ENCODE results near the gene PKD1L1.
"Not testable (repeated sequence)": the region's sequence is repeated elsewhere in the genome, so short reads cannot be mapped to it uniquely, and the experiment has no call there.

The PKD1L1 gene

GRCh38 chr7:47795126-47795525, 153.1 kb downstream of the PKD1L1 start:
- DNase-seq = not testable (repeated sequence)

- no peak for DNase-seq
These were observed 154.2 kb downstream of the PKD1L1 start for GRCh38 chr7:47794016-47794415.

GRCh38 chr7:47793186-47793585, 155.1 kb downstream of the PKD1L1 start:
- not testable (repeated sequence) for DNase-seq

- DNase-seq = peak in 1 of 51 donors; percentile 13
These were observed 155.6 kb downstream of the PKD1L1 start for GRCh38 chr7:47792521-47793121.

GRCh38 chr7:47791682-47792081, 156.6 kb downstream of the PKD1L1 start:
- DNase-seq = no peak

- no peak for DNase-seq
These were observed 160.2 kb downstream of the PKD1L1 start for GRCh38 chr7:47788083-47788482.

- DNase-seq = no peak
These were observed 160.8 kb downstream of the PKD1L1 start for GRCh38 chr7:47787249-47788069.

GRCh38 chr7:47786557-47787248, 161.6 kb downstream of the PKD1L1 start:
- DNase-seq = peak in 8 of 51 donors; percentile 6 to 81 (median 26)

- DNase-seq = no peak
These were observed 162.2 kb downstream of the PKD1L1 start for GRCh38 chr7:47785923-47786556.

- DNase-seq = no peak
These were observed 164.6 kb downstream of the PKD1L1 start for GRCh38 chr7:47783456-47784223.

GRCh38 chr7:47782792-47783191, 165.5 kb downstream of the PKD1L1 start:
- DNase-seq = no peak

GRCh38 chr7:47782022-47782421, 166.2 kb downstream of the PKD1L1 start:
- no peak for DNase-seq

- DNase-seq = no peak
These were observed 167.7 kb downstream of the PKD1L1 start for GRCh38 chr7:47780555-47780954.

GRCh38 chr7:47779341-47779771, 168.9 kb downstream of the PKD1L1 start:
- DNase-seq = no peak

- DNase-seq = no peak
These were observed 170.1 kb downstream of the PKD1L1 start for GRCh38 chr7:47778153-47778661.

- DNase-seq = no peak
These were observed 170.6 kb downstream of the PKD1L1 start for GRCh38 chr7:47777531-47778152.

- DNase-seq = no peak
These were observed 171.9 kb downstream of the PKD1L1 start for GRCh38 chr7:47776335-47776734.

GRCh38 chr7:47775238-47775637, 173.0 kb downstream of the PKD1L1 start:
- DNase-seq = no peak

GRCh38 chr7:47772492-47772891, 175.8 kb downstream of the PKD1L1 start:
- no peak for DNase-seq

- DNase-seq = no peak
These were observed 176.3 kb downstream of the PKD1L1 start for GRCh38 chr7:47771990-47772360.
